Fibroblast of skin of right biceps (primary cell): ENCODE measurements around the gene PABPC1L.

Experiments
- DNase-seq: peaks from one replicate; pipeline ENCODE4 v3.0.0-alpha.2; 2013

The PABPC1L gene

DNA sequence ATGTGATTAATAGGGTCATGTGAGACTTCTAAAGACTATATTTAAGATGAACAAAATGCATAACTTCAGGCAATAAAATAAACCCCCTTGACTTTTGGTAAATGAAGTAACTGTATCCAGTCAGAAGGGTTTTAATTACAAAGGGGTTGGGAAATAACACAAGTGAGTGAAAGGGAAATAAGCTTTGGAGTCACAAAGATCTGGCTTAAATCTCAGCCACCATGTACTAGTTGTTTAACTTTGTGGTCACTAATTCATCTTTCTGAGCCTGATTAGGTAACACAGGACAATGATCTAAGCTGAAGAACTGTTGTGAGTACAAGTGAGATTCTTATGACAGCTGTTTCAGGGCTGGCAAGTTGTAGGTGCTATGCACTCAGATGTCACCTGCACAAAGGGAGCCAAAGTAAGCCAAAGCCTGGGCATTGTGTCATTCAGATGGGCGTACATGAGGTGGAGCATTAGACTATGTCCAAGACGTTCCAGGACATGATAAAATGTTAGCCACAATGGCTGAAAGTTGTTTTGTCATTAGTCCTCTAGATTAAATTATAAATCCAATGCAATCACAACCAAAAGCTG lies 36.5 kb downstream of the PABPC1L start:
- DNase-seq, result no peak

- no peak for DNase-seq
Measured at GRCh38 chr20:44948107-44948506, 38.2 kb downstream of the PABPC1L start.

DNA sequence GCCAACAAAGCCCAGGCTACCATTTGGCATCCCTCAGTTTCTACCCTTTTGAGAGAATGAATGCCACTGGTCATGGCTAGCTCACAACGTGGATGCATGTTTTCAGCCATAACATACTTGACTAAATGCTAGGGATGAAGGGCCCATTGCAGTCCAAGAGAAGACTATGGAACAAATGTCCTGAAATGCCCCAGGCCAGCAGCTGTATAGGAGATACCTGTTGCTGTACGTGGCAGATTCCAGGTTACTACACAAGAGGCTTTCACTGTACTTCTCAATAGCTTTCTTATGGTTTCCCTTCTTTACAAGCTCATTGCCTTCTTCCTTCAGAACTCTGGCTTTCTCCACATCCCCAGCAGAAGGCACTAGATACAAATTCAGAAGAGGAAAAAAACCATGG lies 38.7 kb downstream of the PABPC1L start:
- no peak for DNase-seq

DNA sequence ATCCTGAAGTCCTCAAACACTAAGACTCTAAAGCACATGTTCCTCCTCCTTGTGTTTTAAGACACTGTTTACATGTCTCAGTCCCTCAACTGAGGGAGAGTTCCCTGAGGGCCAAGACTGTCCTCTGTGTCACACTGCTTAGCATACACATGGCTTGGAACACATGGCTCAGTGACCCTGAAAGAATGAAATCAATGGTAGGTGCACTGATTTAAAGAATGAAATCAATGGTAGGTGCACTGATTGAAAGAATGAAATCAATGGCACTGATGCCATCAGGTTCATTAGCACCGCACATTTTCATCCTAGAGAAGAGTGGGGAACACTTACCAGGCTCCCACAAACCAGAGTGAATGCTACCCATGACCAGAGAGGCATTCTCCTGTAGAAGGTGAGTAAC lies 40.5 kb downstream of the PABPC1L start:
- no peak for DNase-seq

DNA sequence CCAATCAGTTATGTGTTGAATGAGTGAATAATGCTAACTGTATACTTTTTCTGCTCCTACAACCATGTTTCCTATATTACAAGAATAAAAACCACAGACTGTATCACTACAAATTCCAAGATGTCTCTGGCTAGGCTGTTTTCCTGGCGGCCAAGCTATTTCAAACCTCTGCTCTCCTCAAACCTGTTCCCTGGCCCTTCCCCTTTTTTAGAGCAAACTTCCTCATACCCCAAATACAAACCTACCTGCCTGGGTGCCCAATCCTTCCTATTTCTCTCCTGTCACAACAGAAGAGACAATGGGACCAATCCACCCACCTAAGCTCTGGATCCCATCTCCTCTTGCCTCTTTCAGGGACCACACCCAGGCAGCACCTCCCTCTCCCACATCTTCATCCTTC lies 42.9 kb downstream of the PABPC1L start:
- DNase-seq, result no peak

DNA sequence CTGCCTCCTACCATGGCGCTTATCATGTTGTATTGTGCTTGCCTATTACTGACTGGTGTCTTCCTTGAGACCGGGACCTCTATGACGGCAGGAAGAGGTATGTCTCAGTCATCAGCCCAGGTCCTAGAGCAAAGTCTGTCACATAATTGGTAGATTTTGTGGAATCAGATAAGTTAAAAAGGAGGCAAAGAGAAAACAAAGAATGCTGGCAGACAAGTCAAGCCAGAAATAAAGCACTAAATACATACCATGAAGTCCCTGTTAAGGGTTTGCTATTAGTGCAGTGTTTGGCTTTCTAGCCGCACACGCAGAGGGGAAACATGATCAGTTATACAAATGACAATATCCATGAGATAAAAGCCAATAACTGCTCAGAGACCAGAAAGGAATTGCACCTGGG lies 44.4 kb downstream of the PABPC1L start:
- no peak for DNase-seq

GRCh38 chr20:44955270-44955669 lies 45.4 kb downstream of the PABPC1L start:
- DNase-seq, result no peak

DNA sequence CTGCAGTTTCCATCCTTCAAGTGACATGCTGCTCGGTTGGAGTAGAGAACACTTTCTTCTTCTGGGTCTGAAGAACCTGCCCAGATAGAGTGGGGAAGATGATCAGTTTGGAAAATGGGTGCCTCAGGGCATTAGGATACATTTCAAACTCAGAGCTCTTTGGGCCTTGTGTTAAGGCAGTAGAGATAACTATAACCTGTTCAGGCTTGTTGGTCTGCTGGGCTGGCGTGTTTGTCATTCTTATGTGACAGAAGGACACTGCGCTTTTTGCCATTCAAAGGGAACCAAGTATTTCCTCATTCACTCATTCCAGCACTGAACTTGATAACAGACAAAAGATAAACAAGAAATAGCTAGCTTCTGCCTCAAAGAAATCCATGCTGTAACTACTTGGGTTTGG lies 46.5 kb downstream of the PABPC1L start:
- no peak for DNase-seq

GRCh38 chr20:44958276-44958675 lies 48.4 kb downstream of the PABPC1L start:
- no peak for DNase-seq

DNA sequence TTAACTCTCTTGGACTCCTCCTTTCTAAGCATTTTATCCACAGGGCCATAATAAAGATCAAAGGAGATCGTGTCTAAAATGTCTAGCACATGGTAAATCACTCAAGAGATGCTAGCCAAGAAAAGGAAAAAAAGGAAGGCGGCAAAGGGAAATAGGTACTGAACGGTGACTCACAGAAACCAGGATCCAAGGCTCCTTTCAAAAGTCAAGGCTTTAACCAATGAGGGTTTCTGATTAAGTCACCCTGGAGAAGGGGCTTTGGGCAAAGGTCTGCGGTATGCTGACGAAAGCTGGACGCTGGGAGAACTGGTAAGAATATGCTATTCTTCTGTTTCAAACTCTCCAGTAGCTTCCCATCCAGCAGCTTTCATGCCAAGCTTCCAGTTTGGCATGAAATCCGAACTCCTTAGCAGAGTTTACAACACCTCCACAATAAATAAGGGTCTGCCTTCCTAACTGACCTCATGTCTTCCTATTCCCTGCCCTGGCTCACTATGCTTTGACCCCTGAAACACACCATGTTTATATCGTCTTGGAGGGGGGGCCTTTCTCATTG lies 49.3 kb downstream of the PABPC1L start:
- DNase-seq, result peak; percentile 36

- peak; percentile 69 for DNase-seq
Measured at GRCh38 chr20:44959638-44960102, 49.8 kb downstream of the PABPC1L start.

DNA sequence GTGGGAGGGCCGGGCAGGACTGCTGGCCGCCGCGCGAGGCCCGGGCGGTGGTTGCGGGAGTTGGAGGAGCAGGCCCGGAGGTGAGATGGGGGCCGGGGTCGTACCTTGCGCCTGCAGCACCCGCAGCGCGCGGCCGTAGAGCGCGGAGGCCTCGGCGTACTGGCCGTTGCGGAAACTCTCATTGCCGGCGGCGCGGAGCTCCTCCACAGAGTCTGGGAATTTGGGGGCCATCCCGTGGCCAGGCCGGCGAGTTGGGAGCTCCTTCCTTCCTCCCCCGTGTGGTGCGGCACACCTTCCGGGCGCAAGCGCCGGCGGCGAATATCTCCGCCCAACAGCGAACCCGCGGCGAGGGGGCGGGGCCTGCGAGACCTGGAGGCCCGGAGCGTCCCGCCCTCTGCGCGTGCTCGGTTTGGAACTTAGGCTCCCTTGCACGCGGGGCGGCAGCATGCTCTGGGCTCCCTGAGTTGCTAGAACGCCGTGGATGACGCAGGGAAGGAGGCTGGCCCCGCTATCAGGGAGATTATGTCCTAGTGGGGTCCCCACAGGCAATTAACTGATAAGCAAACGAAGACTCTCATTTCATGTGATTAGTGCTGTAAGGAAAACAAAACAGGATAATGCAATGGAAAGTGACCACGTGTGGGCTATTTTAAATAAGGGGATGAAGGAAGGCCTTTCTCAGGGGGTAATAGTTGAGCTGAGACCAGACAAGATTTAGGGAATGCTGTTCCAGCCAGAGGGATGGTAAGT lies 50.4 kb downstream of the PABPC1L start, which contains the start of gene TOMM34:
TOMM34 (minus strand) TSS at position 295 of the 750 bp plus-strand sequence; CDS start at position 231, 64 bp downstream.
- DNase-seq, result peak; percentile 91

GRCh38 chr20:44961011-44961869 lies 51.4 kb downstream of the PABPC1L start:
- DNase-seq, result peak; percentile 57

DNA sequence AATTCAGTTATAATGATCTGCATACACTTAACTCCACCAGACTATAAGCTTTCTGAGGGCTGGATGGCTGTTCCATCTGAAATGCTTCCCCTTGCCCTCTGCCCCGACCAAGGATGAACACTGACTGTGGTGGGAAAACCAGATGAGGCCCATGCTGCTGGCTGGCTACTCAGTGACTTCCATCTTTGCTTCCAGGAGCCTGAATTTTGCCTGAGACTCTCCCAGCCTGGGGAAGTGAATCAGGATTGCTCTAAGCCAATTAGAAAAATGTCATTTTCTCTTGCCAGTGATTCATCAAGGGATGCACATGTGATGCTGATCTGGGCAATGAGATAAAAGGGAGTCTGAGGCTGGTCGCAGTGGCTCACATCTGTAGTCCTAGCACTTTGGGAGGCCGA lies 52.0 kb downstream of the PABPC1L start:
- peak; percentile 74 for DNase-seq

DNA sequence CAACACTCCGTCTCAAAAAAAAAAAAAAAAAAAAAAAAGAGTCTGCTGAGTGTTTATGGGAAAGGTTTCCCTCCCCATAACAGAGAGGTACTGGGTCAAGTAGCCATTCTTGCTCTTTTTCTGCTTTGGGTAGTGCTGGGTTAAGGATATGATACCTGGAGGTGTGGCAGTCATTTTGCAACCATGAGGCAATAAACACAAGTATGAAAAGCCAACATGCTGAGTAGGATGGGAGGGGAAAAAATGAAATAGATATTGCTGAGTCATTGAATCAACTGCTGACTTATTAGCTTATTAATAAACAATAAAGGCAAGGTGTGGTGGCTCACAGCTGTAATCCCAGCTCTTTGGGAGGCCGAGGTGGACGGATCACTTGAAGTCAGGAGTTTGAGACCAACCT lies 52.6 kb downstream of the PABPC1L start:
- no peak for DNase-seq

DNA sequence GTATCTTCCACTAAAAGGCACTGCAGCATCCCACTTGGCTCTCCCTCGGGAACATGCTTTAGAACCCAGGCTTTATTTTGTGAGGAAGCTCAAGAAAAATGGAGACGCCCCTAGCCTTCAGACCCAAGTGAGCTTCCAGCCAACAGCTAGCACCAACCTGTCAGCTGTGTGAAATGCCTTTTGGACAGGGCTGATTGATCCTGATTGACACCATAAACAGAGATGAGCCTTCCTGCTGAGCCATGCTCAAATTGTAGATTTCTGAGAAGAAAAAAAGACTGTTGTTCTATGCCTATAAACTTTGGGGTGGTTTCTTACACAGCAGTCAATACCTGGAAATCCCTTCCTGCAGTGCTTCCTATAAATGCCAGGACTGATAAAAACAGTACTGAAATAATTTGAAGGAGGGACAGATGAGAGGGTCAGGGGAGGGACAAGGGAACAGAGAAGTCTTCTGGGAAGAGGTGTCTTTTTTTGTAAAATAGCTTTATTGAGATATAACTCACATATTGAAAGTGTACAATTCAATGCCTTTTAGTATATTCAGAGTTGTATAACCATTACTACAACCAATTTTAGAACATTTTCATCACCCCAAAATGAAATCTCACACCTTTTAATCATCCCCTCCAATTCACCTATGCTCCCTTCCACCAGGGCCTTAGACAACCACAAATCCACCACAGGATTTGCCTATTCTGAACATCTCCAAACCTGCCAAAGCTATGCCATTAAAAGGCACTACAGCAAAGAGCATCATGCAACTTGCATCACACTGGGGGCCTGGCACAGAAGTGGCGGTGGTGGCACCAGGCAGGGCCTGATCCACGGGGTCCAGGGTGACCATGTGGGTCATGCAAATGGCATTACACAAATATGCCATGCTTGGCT lies 53.7 kb downstream of the PABPC1L start:
- no peak for DNase-seq

- no peak for DNase-seq
Measured at GRCh38 chr20:44965651-44966029, 55.8 kb downstream of the PABPC1L start.

DNA sequence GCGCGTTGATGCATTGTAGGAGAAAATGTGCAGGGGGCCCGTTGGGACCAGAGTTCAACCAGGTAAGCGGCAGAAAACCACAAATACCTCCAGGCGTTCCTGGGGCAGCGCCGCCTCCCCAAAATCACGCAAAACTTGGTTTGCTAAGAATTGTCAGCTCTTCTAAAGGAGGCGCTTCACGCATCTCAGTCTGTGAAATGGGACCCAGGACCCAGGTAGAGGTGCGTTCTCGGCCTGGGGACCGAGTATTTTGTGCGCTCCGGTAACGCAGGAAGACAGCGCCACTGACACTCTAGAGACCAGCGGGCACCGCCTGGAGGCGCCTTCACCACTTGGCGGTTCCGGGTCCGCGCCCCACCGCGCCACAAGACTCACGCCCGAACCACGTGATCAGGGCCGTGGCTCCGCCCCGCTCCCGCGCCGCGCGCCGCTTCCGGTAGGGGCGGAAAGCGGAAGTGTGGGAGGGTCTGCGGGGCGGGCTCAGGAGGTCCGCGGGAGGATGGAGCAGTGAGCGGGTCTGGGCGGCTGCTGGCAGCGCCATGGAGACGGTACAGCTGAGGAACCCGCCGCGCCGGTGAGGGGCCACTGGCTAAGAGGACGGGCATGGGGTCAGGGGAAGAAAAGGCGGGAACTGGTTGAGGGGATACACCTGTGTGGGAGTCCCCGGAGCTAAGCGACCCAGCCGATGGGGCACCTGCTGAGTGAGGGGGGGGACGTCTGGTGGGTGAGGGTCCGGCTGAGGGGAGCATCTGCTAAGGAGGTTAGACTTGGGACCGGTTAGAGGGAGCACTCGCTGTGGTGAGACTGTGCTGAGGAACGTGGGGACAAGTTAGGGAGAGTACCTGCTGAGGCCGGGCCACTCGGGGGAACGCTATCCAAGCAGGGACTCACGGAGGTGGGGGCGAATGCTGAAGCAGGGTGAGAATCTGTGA lies 56.4 kb downstream of the PABPC1L start, which contains the start of gene STK4:
STK4 (plus strand) TSS at position 483 of the 932 bp plus-strand sequence; CDS start at position 540, 57 bp downstream.
- DNase-seq, result peak; percentile 92

- DNase-seq, result no peak
Measured at GRCh38 chr20:44967207-44967807, 57.4 kb downstream of the PABPC1L start.

DNA sequence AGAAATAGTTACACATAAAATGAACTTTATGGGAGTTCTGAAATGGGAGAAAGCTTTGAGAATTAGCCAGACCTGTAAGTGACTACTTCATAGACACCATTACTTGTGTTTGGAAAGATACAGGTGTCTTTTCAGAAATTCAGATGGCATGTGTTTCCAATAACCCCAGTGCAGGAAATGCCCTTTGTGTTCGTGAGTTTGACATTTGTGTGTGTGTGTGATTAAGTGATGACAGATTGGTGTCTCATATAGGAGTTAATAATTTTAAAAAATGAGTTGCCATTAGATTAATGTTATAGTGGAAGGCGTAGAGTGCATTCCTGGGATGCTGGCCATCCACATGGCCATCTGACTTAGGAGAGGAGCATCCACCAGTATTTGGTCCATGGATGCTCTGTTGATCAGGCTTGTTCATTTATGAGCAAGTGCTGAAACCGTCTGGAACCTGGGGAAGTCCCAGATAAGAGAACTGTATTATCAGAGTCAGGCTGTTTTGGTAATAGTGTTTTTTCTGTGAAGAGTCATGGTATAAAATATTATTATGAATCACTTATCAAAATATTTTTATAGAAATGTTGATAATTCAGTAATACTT lies 59.5 kb downstream of the PABPC1L start:
- no peak for DNase-seq
